Skeletal muscle satellite cell (primary cell): ENCODE results near the gene RAB28.

Experiments
- H3K27me3 ChIP-seq: 2 replicates; pipeline ENCODE4 v1.7.0; 2013; ENCODE audit warnings: low read length; ENCODE audit not compliant: control insufficient read depth, insufficient read depth
- H3K36me3 ChIP-seq: 2 replicates; pipeline ENCODE4 v1.7.0; 2013; ENCODE audit warnings: mild to moderate bottlenecking, control low read depth, low read length; ENCODE audit not compliant: insufficient read depth
- H3K4me1 ChIP-seq: 2 replicates; pipeline ENCODE4 v1.7.0; 2013; ENCODE audit warnings: low read length; ENCODE audit not compliant: control insufficient read depth, insufficient read depth
- H3K4me2 ChIP-seq: 2 replicates; pipeline ENCODE4 v1.7.0; 2013; ENCODE audit warnings: mild to moderate bottlenecking, low read length
- H3K4me3 ChIP-seq: 2 replicates; pipeline ENCODE4 v1.7.0; 2013; ENCODE audit warnings: low read length
- H3K9ac ChIP-seq: 2 replicates; pipeline ENCODE4 v1.7.0; 2013; ENCODE audit warnings: mild to moderate bottlenecking, low read depth, low read length, moderate library complexity
- H3K9me3 ChIP-seq: replicated peaks from 2 replicates; pipeline ENCODE4 v1.7.0; 2013; ENCODE audit warnings: mild to moderate bottlenecking, control low read depth, low read length

Gene RAB28

DNA sequence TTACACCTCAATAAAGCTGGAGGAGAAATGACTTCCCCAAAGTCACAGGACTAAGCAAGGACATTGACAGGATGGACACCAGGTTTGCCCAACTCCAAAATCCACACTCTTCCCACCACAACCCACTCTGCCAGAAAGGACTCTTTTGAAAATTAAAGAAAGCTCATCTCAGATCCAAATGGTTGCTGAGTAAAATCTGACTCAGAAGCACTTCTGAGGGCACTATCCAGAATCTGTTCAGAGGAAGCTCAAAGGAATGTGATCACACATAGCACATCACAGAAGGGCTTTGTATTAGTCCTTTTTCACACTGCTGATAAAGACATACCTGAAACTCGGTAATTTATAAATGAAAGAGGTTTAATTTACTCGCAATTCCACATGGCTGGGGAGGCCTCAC lies 155.5 kb downstream of the RAB28 start:
- Histone ChIP-seq H3K4me1 (no peaks in the 10 kb centered on the region), H3K4me3 (no peak overlapping the region), H3K36me3 (no peaks in the 10 kb centered on the region), H3K4me2 (no peak overlapping the region), H3K9me3 (no peaks in the 10 kb centered on the region), H3K27me3 (no peaks in the 10 kb centered on the region), H3K9ac (no peak overlapping the region)

GRCh38 chr4:13327991-13328390 lies 156.1 kb downstream of the RAB28 start:
- Histone ChIP-seq H3K36me3 (no peaks in the 10 kb centered on the region), H3K27me3 (no peaks in the 10 kb centered on the region), H3K4me2 (no peak overlapping the region), H3K9ac (no peak overlapping the region), H3K9me3 (no peaks in the 10 kb centered on the region), H3K4me1 (peaks cover under 1% of the 10 kb centered on the region), H3K4me3 (no peak overlapping the region)

DNA sequence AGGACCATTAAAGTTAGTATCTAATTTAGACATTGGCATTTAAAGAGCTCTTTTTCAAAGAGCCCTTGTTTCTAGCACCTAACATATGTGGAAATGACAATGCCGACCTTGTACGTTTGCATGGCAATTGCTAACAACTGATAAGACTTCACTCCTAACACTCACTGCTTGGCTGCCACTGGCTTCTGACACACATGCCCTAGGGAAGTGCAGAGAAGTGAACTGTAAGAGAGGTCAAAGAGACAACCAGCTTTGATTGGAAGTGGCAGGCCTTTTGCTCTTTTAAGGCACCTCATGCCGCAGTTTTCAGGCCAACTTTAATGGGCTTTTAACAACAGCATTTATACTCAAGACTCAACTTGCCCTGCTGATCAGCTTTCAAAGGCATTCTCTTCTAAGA lies 158.4 kb downstream of the RAB28 start:
- Histone ChIP-seq H3K27me3 (no peaks in the 10 kb centered on the region), H3K9me3 (no peaks in the 10 kb centered on the region), H3K4me1 (peaks cover 4% of the 10 kb centered on the region), H3K9ac (no peak overlapping the region), H3K4me3 (no peak overlapping the region), H3K4me2 (no peak overlapping the region), H3K36me3 (no peaks in the 10 kb centered on the region)

DNA sequence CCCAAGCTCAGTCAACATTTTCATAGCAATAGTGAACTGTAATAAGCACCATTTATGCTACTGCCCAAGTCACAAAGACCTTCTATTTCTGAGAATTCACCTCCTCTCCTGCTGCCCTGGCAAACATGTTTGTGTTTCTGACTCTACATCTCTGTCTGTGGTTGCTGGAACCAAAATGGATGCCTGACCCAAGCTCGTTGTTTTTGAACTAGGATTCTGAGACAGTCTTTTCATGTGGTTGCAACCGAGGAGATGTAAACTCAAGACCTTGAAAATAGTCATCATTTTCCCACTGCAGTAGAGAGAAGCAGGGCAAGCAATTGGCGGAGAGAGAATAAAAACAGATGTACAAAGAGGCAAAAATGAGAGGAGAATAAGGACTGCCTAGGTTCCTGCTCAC lies 160.2 kb downstream of the RAB28 start:
- no peak overlapping the region for H3K9ac ChIP-seq
- H3K36me3 ChIP-seq: no peaks in the 10 kb centered on the region
- H3K4me1 ChIP-seq: peaks cover 4% of the 10 kb centered on the region
- H3K9me3 ChIP-seq: no peaks in the 10 kb centered on the region
- H3K4me3 ChIP-seq: no peak overlapping the region
- H3K4me2 ChIP-seq: no peak overlapping the region
- no peaks in the 10 kb centered on the region for H3K27me3 ChIP-seq

DNA sequence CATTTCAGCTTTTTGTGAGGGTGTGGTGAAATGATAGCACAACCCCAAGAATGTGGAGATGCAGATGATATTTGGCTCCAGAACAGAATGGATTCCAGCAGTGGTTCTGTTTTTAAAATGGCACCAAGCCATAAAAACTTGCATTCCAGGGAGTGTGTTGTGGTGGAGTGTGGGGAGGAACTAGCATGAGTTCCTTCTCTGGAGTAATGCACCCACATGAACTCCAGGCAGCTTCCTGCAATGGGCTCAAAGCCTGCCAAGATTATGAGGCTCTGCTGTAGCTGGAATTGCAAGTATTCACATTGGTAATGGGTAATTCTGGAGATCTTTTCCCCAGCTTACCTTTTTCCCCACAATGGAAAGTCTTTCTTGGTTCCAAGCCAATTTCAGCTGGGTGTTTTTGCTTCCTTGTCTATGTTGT lies 161.4 kb downstream of the RAB28 start:
- no peak overlapping the region for H3K9ac ChIP-seq
- H3K4me3 ChIP-seq: no peak overlapping the region
- H3K4me2 ChIP-seq: no peak overlapping the region
- no peaks in the 10 kb centered on the region for H3K27me3 ChIP-seq
- H3K4me1 ChIP-seq: peaks cover 4% of the 10 kb centered on the region
- H3K36me3 ChIP-seq: no peaks in the 10 kb centered on the region
- no peaks in the 10 kb centered on the region for H3K9me3 ChIP-seq
